WTC11 (cell line): ENCODE data around the gene QRICH2. TPM values are rescaled to one million over a fixed set of nuclear protein-coding genes. Genes with fewer than 3 reads are reported as not detected.

Experiments
- ARID4B ChIP-seq: sonication (generic); formaldehyde crosslinking; IDR thresholded peaks from 2 replicates; pipeline ENCODE4 v1.8.0; 2023; ENCODE audit warnings: missing genetic modification reagents, mild to moderate bottlenecking, borderline replicate concordance
- ATF3 ChIP-seq: sonication (generic); formaldehyde crosslinking; conservative IDR thresholded peaks from 2 replicates; pipeline ENCODE4 v1.8.1; 2022; ENCODE audit warnings: mild to moderate bottlenecking, missing genetic modification reagents
- ATF6 ChIP-seq: sonication (generic); formaldehyde crosslinking; IDR thresholded peaks from 2 replicates; pipeline ENCODE4 v1.8.1; 2023; ENCODE audit warnings: mild to moderate bottlenecking, missing genetic modification reagents
- CTCF ChIP-seq: fragments of 200-600 bp; IDR thresholded peaks from 2 replicates; pipeline ENCODE4 v1.8.0; 2022; ENCODE audit warnings: antibody characterized with exemption
- FOXP4 ChIP-seq: sonication (generic); formaldehyde crosslinking; IDR thresholded peaks from 2 replicates; pipeline ENCODE4 v1.8.0; 2022; ENCODE audit warnings: mild to moderate bottlenecking, missing genetic modification reagents
- HMGXB4 ChIP-seq: sonication (generic); formaldehyde crosslinking; IDR thresholded peaks from 2 replicates; pipeline ENCODE4 v1.8.1; 2023; ENCODE audit warnings: mild to moderate bottlenecking, moderate library complexity, missing genetic modification reagents
- MLX ChIP-seq: sonication (generic); formaldehyde crosslinking; IDR thresholded peaks from 2 replicates; pipeline ENCODE4 v1.8.1; 2023; ENCODE audit warnings: mild to moderate bottlenecking, missing genetic modification reagents, moderate library complexity
- MYBL2 ChIP-seq: sonication (generic); formaldehyde crosslinking; IDR thresholded peaks from 2 replicates; pipeline ENCODE4 v1.8.1; 2023; ENCODE audit warnings: mild to moderate bottlenecking, moderate library complexity, missing genetic modification reagents
- NFATC4 ChIP-seq: fragments of 250-450 bp; sonication (Bioruptor Pico); IDR thresholded peaks from 2 replicates; pipeline ENCODE4 v1.9.0; 2021; ENCODE audit warnings: mild to moderate bottlenecking
- OVOL2 ChIP-seq: fragments of 250-450 bp; sonication (Bioruptor Pico); IDR thresholded peaks from 2 replicates; pipeline ENCODE4 v1.9.0; 2021; ENCODE audit warnings: mild to moderate bottlenecking, borderline replicate concordance
- PRDM15 ChIP-seq: sonication (generic); formaldehyde crosslinking; IDR thresholded peaks from 2 replicates; pipeline ENCODE4 v1.8.0; 2022; ENCODE audit warnings: missing genetic modification reagents
- SMAD3 ChIP-seq: sonication (generic); formaldehyde crosslinking; IDR thresholded peaks from 2 replicates; pipeline ENCODE4 v1.8.0; 2022; ENCODE audit warnings: missing genetic modification reagents, mild to moderate bottlenecking, borderline replicate concordance
- SP1 ChIP-seq: sonication (generic); formaldehyde crosslinking; conservative IDR thresholded peaks from 2 replicates; pipeline ENCODE4 v1.8.1; 2022; ENCODE audit warnings: missing genetic modification reagents
- TEAD1 ChIP-seq: sonication (generic); formaldehyde crosslinking; IDR thresholded peaks from 2 replicates; pipeline ENCODE4 v1.8.0; 2022; ENCODE audit warnings: mild to moderate bottlenecking, missing genetic modification reagents
- USF1 ChIP-seq: sonication (generic); formaldehyde crosslinking; IDR thresholded peaks from 2 replicates; pipeline ENCODE4 v1.8.0; 2022; ENCODE audit warnings: mild to moderate bottlenecking, missing genetic modification reagents
- ZNF138 ChIP-seq: sonication (generic); formaldehyde crosslinking; conservative IDR thresholded peaks from 2 replicates; pipeline ENCODE4 v1.8.1; 2022; ENCODE audit warnings: mild to moderate bottlenecking, moderate library complexity, missing genetic modification reagents
- ZNF232 ChIP-seq: sonication (generic); formaldehyde crosslinking; IDR thresholded peaks from 2 replicates; pipeline ENCODE4 v1.8.0; 2022; ENCODE audit warnings: mild to moderate bottlenecking, missing genetic modification reagents
- ZNF263 ChIP-seq: sonication (generic); formaldehyde crosslinking; IDR thresholded peaks from 2 replicates; pipeline ENCODE4 v1.8.1; 2022; ENCODE audit warnings: low read depth, mild to moderate bottlenecking, moderate library complexity, missing genetic modification reagents
- ZNF423 ChIP-seq: fragments of 250-450 bp; sonication (Bioruptor Pico); IDR thresholded peaks from 2 replicates; pipeline ENCODE4 v2.1.2; 2022; ENCODE audit warnings: mild to moderate bottlenecking, moderate library complexity
- total RNA-seq: library from RNA; stranded (reverse); gene quantifications from 3 replicates; pipeline ENCODE4 v1.2.3, GENCODE V29; 2021

Gene QRICH2
- total RNA-seq, 1 experiment from 2014 or later: 1.5 TPM

GRCh38 chr17:76353599-76354316 is 45.7 kb upstream of the QRICH2 start, which contains the start of gene PRPSAP1 (continued):
- TF ChIP-seq ARID4B (peak; percentile 42; the same call in 1 of the 2 replicates), ATF6 (no peak), MYBL2 (CRISPR knock-in tag) (peak; percentile 33; the same call in 1 of the 2 replicates), ZNF232 (CRISPR knock-in tag) (peak; percentile 62; the same call in 1 of the 2 replicates), NFATC4 (CRISPR knock-in tag) (no peak), PRDM15 (CRISPR knock-in tag) (no peak), HMGXB4 (CRISPR knock-in tag) (peak; percentile 64), SMAD3 (CRISPR knock-in tag) (peak; percentile 84), ZNF138 (CRISPR knock-in tag) (no peak), TEAD1 (CRISPR knock-in tag) (peak; percentile 91), ATF3 (CRISPR knock-in tag) (no peak), USF1 (CRISPR knock-in tag) (peak; percentile 40; the same call in 1 of the 2 replicates), SP1 (CRISPR knock-in tag) (peak; percentile 90), MLX (CRISPR knock-in tag) (no peak), ZNF423 (CRISPR knock-in tag) (no peak), OVOL2 (no peak), FOXP4 (peak; percentile 75), CTCF (no peak), ZNF263 (CRISPR knock-in tag) (no peak)
